Lung microvascular endothelial cell (primary cell): ENCODE measurements around the gene SLC16A6. TPM values are rescaled to one million over a fixed set of nuclear protein-coding genes. Genes with fewer than 3 reads are reported as not detected.
"Not testable (repeated sequence)": the region's sequence is repeated elsewhere in the genome, so short reads cannot be mapped to it uniquely, and the experiment has no call there.

Experiments used
- DNase-seq, 2 donors: peaks; one replicate each; pipeline versions ENCODE4 v3.0.0 to v3.0.0-alpha.2; 2010; ENCODE audit warnings: low read depth in 2 of 2
- total RNA-seq: library from RNA; depleted of rRNA; stranded (reverse); fragments of >200 nt; gene quantifications from 2 replicates; pipeline ENCODE4 v1.2.1, GENCODE V29; 2014

SLC16A6 gene
- total RNA-seq, 1 donor from 2014 or later: 1.6 TPM

DNA sequence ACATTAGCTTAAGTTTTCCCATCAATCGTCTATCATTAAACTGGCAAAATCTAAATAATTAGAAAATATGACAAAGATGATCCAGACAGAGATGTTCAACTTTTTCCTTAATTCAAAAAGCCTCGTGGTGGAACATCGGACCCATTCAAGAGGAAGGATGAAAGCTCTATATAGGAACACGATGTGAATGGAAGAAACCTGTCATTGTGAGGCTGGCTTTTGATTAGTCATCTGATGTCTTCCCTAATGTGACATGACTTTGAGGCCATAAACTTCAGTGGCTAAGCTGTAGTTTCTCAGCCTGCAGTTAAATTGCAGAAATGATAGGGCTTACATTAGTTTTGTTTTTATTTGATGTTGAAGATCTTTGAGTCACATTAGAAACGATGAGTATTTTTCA, 42.0 kb downstream of the SLC16A6 start:
- DNase-seq: peak in 1 of 2 donors; percentile 37

DNA sequence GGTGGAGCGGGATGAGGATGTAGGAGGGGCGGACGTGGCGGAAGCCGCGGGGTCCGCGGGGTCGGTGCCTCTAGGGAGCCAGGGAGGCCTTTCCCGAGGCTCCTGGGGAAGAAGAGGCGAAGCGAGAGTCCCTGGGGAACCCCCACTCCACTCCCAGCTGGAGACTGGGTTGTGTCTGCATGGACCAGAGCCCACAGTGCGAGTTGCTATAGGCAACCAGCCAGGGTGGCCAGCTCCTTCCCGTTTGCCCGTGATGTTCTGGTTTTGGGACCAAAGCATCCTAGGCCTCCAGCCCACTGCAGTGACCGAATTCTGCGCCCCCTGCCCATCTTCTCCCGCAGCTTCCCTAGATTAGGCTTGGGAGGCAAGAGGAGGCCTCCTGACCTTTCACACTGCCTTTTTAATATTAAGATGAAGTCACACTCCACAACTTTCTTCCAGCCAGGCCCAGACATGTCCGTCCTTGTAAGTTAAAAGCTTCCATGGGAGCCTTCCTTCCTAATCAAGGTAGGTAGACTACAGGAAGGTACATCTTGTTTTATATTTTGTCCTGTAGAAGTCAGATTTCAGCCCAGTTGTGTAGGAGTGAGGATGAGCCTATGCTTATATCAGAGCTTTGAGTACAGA, 42.6 kb downstream of the SLC16A6 start:
- peak; percentile 44 to 61 for DNase-seq

DNA sequence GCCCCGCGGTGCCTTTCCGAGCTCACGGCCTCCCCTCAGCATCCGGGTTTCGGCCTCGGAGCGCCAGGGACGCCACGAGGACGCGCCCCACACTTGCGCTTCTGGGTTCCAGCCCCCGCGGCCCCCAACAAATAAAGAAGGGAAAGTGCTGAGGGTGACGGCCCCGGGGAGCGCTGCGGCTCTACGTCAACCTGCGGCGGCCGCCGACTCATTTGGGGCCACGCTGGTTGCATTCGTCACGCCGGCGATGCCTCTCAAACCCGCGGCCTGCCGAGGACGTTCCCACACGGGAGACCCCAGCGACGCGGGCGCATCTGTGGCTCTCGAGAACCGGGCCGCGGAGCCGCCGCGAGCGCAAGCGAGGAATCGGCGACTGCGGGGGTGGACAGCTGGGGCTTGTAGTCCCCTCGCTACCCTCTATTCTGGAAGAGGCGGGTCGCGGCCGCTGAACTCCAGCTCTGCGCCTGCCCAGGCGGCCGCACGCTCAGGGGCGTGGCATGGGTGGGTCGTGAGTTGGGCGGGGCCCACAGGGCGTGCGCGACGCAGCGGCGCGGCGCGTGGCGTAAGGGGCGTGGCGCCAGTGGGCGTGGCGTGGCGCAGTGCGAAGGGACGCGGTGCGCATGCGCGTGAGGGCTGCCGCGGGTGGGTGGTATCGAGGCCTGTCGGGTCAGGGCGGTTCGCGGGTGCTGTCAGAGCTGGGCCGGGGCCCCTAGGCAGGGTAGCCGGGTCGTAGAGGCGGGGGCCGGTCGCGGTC, 43.3 kb downstream of the SLC16A6 start, which contains the start of gene AMZ2:
Gene AMZ2, plus strand, starts transcription at position 599 of the 754 bp plus-strand sequence. CDS start 2,145 bp downstream, outside the sequence.
- peak; percentile 96 to 97 for DNase-seq

DNA sequence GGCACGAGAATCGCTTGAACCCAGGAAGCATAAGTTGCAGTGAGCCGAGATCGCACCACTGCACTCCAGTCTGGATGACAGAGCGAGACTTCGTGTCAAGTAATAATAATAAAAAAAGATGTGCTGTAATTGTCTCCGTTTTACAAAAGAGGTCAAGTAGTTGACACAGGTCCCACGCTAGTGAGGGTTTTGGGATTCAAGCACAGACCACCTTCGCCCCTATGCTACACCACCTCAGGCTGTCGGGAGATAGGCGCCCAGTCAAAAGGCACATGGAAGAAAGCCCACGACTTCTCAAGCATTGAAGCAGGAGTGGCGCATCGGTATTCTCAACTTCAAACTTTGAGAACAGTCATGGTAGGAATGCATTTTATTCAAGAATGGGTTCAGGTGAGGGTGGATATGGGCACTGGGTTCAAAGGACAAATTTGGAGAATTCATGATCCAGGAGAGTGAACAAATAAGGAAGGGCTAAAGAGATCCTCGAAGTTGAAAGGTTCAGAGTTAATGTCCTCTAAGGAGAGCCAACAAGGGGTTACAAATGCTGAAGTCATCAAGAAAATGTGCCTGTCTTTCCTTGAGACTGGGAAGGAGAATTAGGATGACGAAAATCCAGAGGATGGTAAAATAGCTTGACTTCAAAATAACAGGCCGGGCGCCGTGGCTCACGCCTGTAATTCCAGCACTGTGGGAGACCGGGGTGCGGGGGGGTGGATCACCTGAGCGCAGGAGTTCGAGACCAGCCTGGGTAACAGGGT, 44.5 kb downstream of the SLC16A6 start:
- no peak for DNase-seq

DNA sequence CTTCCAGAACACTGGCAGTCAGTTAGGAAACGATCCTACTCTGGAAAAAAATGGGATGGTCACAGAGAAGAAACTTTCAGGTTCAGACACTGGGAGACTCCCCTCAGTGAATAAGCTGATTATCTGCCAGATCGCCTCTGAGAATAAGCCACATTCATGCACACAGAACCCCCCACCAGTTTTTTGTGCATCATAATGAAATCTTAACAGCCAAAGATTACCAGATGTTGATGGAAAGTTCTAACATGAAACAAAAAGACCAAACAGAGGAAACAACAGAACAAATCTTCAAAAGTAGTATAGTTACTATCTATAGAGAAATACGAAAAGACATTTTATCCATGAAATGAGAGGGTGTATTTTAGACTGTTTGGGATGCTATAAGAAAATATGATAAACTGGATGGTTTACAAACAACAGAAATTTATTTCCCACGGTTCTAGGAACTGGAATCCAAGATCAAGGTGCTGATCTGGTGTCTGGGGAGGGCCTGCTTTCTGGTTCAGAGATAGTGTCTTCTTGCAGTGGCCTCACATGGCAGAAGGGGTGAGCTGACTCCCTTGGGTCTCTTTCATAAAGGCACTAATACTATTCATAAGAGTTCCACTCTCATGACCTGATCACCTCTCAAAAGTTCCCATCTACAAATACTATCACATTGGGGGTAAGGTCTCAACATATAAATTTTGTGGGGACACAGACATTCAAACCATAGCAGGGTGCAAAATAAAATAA, 51.1 kb downstream of the SLC16A6 start:
- DNase-seq: no peak

DNA sequence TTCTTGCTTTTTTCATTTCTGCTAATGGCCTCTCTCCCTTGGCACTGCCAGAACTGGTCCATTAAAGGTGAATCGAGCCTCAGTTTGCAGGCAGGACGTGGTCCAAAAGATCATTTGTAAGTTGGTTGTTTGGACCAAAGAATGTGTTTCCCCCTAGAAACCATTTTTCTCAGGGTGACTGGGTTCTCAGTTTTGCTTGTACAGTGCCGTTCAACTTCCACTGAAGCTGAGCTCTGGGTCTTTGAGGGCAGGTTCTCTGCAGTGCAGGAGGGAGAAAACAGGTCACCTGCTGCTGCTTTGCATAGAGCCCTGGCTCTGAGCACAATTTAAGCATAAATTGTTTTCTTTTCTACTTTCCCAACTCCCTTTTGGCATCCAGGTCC, 52.1 kb downstream of the SLC16A6 start:
- DNase-seq: no peak

DNA sequence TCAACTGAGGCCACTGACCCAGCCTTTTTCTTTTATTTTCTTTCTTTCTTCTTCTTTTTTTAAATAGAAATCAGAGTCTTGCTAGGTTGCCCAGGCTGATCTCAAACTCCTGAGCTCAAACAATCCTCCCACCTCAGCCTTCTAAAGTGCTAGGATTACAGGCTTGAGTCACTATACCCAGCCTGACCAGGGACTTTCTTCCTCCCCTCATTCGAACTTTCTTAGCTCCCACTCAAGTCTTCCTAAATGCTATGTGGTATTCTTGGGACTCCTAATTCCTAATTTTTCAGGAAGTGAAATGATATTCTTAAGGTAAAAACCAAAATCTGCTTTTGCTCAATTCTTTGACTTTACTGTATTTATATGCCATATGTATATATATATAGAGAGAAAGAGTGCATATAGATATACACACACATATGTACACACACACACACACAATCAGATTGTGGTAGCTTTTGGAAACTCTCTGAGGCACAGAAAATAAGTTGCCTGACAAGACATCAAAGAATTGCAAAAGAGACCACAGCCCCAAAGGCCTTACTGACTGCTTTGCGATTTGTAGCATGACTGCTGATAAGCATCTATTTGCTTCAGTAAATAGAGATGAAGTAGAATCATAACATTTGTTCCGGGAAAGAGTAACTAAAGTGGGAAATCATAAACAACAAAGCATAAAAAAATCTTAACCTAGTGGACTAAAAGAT, 52.6 kb downstream of the SLC16A6 start:
- DNase-seq: no peak

DNA sequence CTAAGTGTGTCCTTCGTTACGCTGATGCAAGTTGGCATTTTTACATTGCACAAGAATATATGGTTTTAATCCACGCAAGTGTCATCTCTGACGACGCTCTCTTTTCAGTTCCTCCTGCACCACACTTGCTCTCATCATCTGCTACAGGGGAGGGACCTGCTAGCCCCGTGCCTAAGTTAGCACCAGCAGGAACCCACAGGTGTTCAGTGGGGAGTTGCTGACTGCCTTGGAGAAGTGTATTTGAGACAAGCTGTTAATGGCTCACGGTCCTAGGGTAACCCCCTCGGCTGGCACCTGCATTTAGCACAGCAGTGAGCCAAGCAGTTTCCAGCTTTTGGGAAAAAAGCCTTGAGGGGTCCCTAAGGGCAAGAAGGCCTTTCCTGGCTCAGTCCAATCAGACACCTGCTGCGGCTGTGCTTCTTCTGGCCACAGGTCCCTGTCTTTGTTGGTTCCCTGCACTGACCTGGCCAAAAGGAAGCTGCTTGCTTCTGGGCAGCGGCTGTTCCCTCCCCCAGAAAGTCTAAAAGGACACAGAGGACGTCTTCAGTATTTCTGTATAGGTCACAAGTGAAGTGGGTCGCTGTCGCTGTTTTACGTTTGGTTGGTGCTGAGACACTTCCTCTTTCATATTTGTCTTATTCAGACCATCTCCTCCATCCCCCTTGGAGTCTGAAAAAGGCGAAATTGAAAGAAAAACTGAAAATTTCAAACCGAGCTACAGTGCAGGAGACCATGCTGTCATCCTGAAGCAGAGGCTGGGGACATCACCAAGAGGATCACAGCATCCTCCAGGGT, 53.4 kb downstream of the SLC16A6 start:
- DNase-seq: not testable (repeated sequence)

DNA sequence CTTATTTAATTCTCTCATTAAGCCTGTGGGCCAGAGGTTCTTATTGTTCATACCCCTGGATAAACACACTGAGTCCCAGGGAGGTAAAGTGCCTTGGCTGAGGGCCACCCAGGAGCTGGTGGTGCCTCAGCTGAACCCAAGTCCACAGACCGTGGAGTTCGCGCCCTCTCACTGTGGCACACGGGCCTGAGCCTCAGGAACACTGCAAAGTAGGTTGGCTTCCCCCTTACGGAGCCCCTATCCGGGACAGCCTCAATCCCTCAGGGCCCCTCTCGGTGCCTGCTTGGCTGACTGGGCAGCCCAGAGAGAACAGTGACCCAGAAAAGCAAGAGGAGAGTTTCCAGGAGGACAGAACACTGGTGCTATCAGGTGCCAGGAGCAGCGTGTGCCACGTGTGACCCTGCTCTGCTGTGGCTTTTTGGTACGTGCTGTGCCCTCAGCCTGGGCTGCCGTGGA, 55.6 kb downstream of the SLC16A6 start:
- not testable (repeated sequence) for DNase-seq

DNA sequence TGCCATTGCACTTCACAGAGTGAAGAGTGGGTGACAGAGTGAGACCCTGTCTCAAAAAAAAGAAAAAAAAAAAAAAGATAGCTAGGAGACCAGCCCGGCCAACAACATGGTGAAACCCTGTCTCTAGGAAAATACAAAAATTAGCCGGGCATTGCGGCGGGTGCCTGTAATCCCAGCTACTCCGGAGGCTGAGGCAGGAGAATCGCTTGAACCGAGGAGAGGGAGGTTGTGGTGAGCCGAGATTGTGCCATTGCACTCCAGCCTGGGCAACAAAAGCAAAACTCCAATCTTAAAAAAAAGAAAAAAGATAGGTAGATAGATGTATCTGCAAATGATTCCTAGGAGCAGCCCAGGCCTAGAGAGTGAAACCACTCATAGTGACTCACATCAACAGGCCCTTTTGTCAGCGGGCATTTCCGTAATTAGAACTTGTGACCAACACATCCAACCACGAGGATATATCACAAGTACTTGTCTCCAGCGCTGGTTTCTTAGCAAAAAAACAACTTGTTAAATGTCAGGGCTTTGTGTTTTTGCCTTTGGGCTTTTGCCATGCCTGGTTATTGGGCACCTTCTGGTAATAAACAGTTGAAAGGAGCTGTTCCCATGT, 56.1 kb downstream of the SLC16A6 start:
- peak; percentile 27 to 94 for DNase-seq

DNA sequence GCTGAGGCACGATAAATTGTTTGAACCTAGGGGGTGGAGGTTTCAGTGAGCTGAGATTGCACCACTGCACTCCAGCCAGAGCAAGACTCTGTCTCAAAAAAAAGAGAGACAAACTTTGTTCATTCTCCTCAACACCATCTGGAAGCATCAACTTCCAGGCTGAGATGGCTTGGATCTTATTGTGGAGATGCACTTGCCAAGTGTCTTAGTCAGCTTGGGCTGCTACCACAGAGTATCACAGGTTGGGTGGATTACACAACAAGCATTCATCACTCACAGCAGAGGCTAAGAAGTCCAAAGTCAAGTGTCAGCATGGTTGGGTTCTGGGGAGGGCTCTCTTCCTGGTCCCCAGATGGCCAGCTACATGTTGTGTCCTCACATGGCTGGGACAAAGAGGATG, 58.2 kb downstream of the SLC16A6 start:
- not testable (repeated sequence) for DNase-seq

DNA sequence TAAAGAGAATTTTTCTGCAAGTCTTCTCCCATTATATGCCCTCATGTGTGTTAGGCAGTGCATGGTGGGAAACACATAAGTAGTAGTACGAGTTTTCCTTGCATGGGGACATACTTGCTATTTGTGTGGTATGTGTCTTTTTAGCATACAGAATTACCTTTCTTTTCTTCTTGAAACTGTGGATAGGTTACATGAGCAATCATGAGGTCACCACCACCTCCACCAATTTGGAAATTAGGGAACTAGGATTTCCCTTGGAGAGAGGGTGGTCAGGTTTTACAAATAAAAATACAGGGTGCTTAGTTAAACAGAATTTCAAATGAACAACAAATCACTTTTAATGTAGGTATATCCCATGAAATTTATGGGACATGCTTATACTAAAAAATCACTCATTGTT, 59.4 kb downstream of the SLC16A6 start:
- no peak for DNase-seq

DNA sequence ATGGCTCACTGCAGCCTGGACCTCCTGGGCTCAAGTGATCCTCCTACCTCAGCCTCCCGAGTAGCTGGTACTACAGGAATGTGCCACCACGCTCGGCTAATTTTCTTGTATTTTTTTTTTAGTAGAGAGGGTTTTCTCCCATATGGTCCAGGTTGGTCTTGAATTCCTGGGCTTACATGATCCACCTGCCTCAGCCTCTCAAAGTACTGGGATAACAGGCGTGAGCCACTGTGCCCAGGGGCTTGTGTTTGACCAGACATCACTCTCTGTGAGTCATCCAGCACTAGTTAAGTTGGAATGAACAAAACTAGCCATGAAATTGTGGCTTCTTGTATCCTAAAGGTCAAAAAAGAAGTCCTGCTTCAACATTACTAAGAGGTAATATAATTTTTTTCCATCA, 59.8 kb downstream of the SLC16A6 start:
- DNase-seq: not testable (repeated sequence)

DNA sequence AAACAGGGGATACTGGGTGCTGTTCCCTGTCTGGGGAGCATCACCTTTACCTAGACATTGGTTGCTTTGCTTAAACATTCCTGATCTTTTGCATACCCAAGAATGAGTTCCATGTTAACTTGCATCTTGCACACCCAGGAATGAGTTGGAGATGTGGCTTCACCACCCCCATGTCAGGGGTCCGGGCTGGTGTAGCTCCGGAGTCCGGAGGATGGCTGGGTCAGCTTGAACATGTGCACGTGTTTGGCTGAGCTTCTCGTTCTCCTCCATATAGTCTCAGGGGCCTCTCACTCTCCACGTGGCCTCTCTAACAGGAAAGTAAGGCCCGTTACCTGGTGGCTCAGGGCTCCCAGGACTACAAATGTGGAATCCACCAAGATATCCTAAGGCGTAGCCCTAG, 61.3 kb downstream of the SLC16A6 start:
- DNase-seq: no peak

DNA sequence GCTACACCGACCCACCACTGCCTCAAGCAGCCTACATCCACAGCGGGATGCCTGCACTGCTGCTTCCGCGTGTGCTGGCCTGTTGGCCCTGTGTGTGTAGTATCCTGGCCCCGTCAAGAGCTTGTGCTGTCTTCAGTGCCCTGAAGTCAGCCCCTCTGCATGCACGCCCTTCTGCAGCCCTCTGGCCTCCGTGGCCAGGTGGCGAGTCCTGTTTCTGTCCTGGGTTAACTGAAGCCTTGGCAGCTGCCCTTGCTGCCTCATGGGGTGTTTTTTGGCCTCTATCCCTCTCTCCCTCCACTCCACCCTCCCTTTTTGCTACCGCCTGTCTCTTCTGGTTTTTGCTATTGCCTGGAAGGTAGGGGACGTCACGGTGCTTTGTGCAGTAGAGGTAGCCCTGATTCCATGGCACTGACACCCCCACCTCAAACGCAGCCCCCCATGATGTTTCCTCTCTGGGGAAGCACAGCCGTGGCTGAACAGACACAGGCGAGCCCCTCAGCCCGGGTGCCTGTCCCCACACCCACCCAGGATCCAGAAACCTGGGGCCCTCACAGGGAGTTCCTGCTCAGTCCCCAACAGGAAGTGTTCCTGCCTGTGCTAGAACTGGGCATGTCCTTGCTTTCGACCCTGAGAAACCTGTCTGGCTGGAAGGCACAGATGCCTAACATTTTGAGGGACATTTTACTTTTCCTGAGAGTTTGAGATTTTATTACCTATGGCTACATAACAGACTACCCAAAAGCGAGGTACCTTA, 61.9 kb downstream of the SLC16A6 start:
- DNase-seq: no peak

DNA sequence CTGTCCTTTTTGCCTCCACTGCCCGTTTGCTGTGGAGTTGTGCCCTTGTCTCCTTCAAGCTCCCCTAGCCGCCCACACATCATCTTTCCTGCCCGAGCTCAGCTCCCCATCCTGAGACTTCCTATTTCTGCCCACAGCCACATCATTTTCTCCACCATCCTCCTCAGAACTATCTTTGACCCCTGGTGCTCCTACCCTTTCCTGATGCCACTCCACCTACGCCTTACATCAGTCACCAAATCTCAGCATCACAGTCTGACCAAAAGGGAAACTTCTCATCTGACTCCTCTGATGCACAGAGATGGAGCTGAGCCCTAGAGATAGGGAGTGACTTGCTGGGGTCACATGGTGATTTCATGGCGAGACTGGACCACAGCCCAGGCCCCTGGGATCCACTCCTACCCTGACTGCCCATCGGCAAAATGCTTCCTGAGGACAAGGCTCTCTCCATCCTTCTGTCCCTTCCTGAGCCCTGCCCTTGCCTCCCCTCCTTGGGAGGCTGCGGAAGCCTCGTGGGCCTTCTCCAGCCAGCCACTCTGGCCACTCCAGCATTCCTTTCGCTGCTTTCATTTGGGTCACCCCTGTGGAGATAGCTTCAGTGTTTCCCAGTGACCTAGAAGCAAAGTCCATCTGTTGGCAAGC, 62.8 kb downstream of the SLC16A6 start:
- DNase-seq: not testable (repeated sequence)

DNA sequence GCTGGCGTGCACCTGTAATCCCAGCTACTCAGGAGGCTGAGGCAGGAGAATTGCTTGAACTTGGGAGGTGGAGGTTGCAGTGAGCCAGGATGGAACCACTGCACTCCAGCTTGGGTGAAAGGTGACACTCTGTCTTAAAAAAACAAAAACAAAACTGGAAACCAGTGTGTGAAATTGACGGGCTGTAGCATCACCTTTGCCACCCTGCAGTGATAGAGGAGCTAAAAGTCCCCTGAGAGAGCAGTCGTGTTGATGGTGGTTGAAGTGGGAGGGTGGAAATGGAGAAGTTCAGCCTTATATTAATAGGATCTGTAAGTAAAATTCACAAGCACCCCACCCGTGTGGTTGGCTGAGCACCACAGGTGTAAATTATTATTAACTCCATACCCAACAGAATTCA, 65.9 kb downstream of the SLC16A6 start:
- not testable (repeated sequence) for DNase-seq

DNA sequence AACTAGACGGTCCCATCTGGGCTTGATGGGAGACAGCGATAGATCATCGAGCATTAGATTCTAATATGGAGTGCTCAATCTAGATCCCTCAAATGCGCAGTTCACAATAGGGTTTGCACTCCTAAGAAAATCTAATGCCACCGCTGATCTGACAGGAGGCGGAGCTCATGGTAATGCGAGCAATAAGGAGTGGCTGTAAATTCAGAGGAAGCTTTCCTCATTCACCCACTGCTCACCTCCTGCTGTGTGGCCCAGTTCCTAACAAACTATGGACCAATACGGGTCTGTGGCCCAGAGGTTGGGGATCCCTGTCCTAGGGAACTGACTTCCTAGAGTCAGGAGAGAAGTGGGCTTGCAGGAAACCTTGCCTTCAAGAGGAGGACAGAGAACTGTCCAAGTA, 68.3 kb downstream of the SLC16A6 start:
- DNase-seq: no peak
